ENCODE results near the gene KCNIP2. TPM values are rescaled to one million over a fixed set of nuclear protein-coding genes. Genes with fewer than 3 reads are reported as not detected.

KCNIP2 gene
- total RNA-seq, 1 donor from 2014 or later = 568 TPM

DNA sequence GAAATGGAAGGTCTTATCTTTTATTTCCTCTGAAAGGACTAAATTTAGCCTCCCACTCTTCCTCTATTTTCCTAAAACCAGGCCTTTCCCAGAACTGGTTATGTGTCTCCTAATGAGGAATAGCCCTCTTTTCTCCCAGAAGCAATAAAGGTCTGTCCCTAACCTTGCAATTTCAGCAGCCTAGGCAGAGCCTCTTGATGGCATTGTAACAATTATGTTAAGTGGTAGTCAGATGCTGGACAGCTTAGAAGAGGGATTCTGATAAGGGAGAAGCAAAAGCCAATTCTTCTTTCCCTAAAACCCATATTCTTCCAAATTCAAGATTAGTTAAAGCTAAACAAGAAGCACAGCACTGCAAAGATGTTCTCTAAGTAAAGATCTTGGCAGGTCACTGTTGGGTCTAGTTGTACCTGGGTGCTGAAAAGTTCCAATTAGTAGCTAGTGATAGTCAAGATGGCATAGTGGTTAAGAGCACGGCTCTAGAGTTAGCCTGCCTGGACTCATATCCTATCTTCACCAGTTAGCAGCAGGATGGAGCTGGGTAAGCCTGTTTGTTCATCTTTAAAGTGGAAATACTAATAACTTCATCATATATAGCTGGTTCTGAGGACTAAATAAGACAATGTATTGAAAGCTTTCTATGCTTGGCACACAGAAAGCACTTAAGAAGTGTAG, 14.3 kb upstream of the KCNIP2 start:
- DNase-seq = no peak
- ATAC-seq = peak; percentile 56
- intact Hi-C loops (cut with micrococcal nuclease) = no loop called here

DNA sequence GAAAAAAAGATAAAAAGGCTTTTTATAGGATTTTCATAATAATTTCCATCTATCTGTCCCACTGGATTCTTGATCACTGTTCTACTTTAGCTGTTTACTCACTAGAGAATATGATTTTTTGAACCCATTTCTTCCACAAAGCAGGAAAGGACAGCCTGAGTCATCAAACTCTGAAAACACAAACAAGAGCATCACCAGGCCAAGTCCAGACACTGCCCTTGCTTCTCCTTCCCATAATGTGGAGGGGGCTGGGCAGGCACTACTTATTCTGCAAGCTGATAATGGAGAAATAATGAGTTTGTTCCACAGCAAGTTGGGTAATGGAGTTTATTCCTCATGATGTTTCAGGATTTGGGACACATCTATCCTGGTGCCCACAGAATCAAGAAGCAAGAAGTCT, 13.0 kb upstream of the KCNIP2 start:
- intact Hi-C loops (cut with micrococcal nuclease) = no loop called here
- no peak for DNase-seq

DNA sequence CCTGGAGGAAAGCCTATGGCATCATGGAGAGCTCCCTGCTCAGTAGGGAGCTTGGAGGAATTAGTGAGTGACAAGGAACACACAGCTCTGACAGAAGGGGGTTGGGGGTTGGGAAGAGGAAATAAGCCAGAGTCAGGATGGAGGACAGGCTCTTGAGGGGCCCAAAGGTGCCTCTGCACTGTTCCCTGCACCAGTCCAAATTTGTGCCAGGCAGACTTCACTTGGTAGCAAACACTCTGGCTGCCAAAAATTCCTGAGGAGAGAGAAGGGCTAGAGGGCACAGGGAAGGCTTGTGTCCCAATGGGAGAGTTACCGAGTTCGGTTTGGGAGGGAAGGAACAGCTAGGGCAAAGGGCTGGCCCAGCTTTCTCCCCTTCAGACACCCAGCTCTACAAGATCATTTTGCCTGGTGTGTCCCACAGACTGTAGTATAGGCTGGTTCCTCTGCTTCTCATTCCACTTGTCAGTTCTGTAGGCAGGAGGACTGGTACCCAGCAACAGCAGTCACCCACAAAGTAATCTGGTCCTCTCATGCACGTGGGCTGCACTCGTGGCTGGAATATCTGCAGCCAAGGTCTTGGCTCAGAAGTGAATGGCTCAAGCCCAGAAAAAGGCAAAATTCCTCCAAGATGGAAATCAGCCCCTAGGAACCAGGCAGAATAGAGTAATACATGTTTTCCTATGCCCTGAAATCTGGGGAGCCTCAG, 8.0 kb upstream of the KCNIP2 start:
- intact Hi-C loops (cut with micrococcal nuclease) = no loop called here
- peak; percentile 44 for DNase-seq
- peak; percentile 77 for ATAC-seq

More for the DNA sequence above, 13.0 kb upstream of the KCNIP2 start:
- ATAC-seq = no peak

DNA sequence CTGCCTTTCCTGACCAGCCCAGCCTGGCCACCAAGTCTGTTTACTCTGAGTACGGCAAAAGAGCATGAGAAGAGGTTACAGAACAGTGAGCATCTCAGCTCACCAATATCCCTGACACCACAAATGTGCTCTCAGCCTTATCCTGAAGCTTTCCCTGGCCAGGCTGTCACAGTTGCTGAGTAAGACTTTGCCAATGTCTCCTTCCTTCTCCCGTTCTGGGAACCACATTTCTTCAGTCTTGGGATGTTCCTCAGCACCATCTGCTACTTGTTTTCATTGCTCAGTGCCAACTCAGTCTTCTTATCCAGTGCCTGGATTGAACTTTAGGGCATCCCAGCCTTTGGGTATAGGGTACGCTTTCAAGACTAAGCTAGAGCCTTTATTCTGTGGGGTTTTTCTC, 7.1 kb upstream of the KCNIP2 start:
- intact Hi-C loops (cut with micrococcal nuclease) = no loop called here
- DNase-seq = no peak

DNA sequence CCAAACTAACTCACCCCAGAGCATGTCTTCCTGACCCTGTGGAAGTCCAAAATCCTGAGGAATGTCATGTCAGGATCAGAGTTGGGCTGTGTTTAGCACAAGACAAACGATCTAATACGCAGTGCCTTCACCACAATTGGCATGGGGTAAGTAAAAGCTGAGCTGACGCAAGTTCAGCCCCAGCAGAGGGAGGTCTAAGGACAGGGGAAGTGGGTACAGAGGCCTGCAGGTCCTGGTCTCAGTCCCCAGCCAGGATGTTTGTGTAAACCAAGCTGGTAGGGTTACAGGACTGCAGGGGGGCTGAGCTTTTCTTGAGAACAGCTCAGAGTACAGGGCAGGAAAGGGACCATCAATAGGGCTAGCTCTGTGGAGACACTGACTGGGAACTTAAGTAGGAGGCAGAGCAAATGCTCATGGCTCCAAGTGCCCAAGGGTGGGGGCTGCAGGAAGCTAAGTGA, 5.3 kb upstream of the KCNIP2 start:
- intact Hi-C loops (cut with micrococcal nuclease) = no loop called here
- no peak for ATAC-seq
- DNase-seq = no peak

More for the DNA sequence above, 7.1 kb upstream of the KCNIP2 start:
- ATAC-seq = no peak

DNA sequence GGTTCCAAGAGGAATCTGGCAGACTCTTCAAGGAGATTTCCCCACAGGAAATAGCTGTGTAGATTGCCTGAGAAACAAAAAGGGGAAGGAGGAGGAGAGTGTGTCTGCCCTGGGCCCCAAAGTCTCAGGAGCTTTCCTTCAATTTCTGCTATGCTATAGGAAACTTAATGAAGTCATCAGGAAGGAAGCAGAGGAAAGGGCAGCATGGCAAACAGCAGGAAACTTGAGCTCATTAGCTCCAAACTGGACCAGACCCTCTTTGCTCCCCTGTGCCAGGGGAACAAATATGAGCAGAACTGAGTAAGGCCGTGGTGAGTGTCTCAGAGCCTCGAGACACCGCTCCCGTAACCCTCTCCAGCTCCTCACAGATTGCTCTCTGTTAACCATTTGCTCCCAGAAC, 4.8 kb upstream of the KCNIP2 start:
- intact Hi-C loops (cut with micrococcal nuclease) = no loop called here
- no peak for ATAC-seq
- DNase-seq = no peak

DNA sequence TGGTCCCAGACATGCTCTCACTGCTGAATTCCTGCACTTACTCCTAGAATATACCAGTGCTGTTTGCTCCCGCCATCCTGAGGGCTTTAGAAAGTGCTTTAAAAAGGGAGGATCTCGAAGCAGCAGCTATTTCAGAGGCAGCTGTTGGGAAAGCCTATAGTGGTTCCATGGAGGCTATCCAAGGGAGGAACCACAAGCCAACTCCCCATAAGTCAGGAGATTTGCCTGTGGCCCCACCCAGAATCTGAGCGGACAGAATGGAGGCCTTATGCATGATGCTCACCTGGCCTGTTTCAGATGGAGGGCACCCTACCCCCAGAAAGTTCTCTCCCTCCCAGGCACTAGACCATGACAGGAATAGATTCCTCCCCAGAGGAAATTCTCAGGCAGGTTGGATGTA, 2.3 kb upstream of the KCNIP2 start:
- DNase-seq (no peak), ATAC-seq (no peak)
- intact Hi-C loops (cut with micrococcal nuclease) = no loop called here

DNA sequence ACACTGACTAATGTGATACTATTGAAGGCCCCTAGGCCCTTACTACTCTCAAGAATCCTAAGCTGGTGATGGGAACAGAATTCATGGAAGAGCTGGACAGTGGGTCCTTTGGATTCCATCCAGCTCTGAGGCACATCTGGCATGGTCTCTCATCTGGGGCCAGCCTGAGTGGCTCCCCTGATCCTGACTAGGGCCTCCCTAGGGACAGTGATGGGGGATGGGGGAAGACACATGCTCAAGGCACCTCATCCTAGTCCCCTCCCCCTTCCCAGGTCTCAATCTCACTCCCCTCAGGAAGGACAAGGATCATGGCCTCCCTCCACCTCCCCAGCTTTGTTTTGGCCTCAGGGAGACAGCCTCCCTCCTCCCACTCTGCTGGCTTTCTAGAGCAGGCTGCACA, 1.8 kb downstream of the KCNIP2 start:
- ATAC-seq = no peak
- intact Hi-C loops (cut with micrococcal nuclease) = no loop called here
- no peak for DNase-seq

DNA sequence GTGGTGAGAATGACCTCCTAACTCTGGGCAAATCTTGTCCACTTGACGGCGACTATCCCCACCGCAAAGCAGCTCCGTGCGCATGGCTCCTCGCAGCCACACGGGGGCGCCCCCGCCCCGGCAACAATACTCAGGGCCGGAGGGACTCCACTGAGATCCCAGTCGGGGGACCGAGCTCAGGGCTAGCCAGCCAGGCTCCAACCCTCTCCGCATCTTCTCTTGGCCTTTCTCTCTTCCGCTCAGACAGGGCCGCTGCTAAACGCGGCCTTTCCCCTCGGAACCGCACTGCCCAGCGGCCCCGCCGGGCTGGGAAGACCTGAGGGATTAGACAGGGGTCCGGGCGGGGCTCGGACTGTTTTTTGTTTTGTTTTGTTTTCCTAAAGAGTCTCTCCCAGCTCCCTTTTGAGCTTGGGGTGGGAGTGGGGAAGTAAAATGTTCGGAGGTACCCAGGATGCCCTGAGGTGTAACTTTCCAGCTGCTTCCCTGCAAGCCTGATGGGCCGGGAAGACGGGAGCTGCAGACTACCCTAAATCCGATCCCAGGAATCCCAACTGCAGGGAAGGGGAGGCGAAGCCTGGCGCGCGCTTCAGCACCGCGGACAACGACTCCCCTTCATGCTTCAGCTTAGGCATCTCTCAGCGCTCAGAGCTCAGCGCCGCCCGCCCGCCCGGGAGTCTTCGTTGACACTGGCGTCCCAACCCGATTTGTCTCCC, 2.7 kb downstream of the KCNIP2 start:
- intact Hi-C loops (cut with micrococcal nuclease) = no loop called here
- DNase-seq (peak; percentile 89), ATAC-seq (peak; percentile 83)

DNA sequence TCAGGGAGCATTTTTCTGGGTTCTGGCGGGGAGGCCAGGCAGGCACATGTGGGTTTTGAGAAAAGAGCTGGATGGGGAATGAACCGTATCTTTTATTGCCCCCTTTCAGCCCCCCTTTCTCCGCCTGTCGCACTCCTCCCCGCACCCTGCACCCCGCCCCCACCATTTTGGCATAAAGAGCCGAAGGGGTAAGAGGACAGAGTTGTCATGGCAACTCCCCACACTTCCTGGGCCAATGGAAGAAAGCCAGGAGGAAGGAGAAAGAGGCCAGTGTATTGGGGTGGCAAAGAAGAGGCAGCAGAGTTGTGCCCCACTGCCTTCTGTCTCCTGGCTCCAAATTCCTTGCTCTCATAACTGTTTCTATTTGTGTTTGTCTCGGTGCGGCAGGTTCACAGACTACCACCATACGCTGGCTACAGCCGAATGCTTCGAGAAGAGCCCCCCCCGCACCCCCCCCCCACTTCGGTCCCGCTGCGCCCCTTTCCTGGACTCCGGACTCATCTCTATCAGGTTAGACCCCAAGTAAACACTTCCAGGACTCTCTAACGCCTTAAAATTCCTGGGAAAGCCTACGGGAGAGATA, 3.4 kb downstream of the KCNIP2 start:
- DNase-seq (no peak), ATAC-seq (no peak)
- intact Hi-C loops (cut with micrococcal nuclease) = no loop called here

DNA sequence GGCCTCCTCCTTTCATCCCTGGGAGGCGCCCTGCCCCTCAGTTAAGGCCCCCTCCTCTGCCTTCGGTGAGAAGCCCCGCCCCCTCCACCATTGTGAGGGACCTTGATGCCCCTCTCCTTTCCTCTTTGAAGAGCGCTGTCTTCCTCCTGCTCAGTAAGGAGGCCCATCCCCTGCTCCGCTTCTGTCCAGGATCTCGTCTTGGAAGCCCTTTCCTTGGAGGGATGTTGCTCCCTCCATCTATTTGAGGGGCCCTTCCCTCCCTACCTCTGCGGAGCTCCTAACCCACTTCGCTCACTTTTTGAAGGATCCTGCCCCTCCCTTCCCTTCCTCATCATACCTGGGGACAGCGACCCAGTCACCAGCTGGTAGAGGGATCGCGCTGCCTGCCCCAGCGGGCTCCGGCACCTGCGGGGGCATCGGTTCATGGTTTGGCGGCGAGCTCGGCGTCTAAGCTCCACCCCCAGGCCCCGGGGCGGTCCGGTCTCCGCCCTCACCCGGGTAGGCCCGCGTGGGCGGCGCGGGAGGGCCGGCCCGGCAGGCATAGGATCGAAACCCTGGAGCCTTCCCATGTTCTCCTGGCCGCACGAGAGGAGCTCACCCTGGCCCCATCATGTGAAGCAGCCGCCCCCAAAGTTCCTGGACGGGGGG, 4.1 kb downstream of the KCNIP2 start:
- ATAC-seq = peak; percentile 25

DNA sequence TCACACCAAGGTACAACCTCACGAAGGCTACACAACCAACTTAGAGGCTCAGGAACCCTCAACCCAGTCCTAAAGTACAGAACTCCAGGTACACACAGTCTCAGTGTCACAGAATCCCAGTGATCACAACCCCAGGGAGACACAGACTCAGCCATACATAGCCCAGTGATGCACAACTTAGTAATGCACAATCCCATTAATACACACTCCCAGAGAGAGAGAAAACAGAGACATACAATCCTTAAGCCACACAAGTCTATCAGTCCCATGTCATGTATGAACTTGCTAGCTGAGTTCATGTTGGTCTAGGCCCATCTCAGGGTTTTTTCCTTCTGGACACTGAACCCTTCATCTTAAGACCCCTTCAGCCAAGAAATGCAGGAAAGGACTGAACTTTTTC, 4.6 kb downstream of the KCNIP2 start:
- no peak for ATAC-seq
- intact Hi-C loops (cut with micrococcal nuclease) = loop anchor here (5.0 kb wide), 1 partner anchor 173 kb away; no protein-coding TSS in a partner anchor
- DNase-seq = no peak

More for the DNA sequence above, 4.1 kb downstream of the KCNIP2 start:
- intact Hi-C loops (cut with micrococcal nuclease) = loop anchor here (5.0 kb wide), 1 partner anchor 173 kb away; no protein-coding TSS in a partner anchor
- DNase-seq = peak; percentile 72

DNA sequence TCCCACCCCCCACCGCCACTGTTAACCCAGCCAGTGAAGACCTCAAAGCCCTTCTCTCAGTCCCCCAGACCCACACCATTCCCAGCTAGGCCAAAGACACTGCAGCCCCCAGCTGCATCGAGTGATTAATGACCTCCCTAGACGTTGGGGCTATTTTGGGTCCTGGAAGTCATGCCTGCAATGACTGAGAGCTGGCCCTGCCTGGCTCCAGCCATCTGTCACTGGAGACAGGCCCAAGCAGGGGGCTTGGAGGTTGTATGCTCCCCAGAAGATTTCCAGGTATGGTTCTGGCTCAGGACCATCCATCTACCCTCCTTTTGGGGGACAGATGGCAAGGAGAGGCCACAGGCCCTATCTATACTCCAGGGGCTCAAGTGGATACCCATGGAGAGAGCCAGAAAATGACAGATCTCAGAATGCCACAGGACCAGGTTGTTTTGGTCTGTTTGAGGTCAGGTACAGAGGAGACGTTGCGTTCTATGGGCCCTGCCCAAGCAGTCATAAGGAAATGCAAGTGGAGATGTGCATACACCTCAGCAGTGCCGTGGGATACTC, 5.1 kb downstream of the KCNIP2 start:
- DNase-seq (no peak), ATAC-seq (no peak)
- intact Hi-C loops (cut with micrococcal nuclease) = loop anchor here (5.0 kb wide), 1 partner anchor 174 kb away; no protein-coding TSS in a partner anchor

DNA sequence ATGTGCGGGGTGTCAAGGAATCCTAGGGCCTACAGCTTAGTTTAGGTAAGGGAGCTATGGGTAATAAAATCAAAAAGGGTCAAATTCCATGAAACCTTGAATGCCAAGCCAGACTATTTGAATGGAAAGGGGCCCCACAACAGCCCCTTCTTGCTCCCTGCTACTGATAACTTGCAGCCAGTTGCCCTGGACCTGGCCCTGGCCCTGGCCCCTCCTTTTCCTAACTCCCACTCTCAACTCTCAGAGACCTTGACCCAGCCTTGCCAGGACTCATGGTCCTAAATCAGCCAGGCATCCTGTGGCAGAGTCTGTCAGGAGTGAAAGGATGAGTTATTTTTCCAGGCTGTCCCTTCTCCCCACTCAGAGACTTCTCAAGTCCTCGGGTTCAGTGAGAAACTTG, 5.9 kb downstream of the KCNIP2 start:
- intact Hi-C loops (cut with micrococcal nuclease) = loop anchor here (5.0 kb wide), 1 partner anchor 175 kb away; no protein-coding TSS in a partner anchor
- ATAC-seq (no peak), DNase-seq (no peak)

DNA sequence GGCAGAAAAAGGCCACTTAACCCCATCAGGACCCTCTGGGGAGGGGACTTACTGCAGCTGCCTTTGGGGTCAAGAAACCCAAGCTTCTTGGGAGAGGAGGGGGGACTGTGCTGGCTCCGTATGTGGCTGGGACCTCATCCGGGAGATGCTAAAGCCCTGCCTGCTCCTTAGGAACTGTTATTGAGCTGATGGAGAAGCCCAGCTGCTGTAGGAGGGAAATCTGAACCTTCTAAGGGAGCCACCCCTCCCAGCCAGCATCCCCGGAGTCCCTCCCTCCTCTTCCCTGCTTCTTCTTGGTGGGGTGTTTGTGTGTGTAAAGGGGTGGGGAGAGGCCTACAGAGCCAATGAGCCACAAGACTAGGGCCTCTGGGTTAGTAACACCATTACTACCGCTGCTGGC, 8.2 kb downstream of the KCNIP2 start:
- intact Hi-C loops (cut with micrococcal nuclease) = loop anchor here (5.0 kb wide), 1 partner anchor 177 kb away; no protein-coding TSS in a partner anchor
- DNase-seq (no peak), ATAC-seq (no peak)

DNA sequence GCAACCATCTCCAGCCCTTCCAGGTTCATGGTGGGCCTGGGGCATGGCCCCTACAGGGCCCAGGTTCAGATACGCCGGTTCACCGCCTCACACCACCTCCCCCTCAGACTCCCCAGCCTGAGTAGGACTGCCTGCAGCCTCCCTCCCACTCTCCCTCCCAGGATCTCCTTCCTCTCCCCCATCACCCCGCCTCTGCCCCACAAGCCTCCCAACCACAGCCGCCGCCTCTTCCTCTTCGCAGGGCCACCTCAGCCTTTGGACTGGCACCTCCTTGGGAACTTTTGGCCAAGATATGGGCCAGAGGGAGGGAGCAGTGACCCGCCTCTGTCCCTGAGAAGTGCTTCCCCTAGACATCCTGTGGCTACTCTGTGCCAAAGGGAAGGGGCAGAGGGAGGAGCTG, 9.3 kb downstream of the KCNIP2 start:
- peak; percentile 55 for DNase-seq
- intact Hi-C loops (cut with micrococcal nuclease) = no loop called here
- no peak for ATAC-seq

DNA sequence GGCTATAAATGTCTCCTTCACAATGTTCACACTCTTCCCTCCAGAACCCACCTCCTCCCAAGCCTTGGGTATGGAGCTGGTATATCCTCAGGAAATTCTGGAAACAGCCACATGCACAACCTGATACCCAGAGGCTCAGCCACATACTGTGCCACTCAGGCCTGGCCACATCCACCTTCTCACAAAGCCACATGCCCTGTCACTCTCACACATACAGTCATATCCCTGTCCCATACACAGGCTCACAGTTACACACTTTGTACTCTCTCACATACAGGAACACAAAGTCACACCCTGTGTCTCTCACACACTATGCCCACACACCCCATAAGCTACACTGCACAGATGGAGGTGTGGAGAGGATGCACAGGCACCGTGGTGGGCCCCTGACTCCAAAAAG, 10.1 kb downstream of the KCNIP2 start:
- DNase-seq = no peak

DNA sequence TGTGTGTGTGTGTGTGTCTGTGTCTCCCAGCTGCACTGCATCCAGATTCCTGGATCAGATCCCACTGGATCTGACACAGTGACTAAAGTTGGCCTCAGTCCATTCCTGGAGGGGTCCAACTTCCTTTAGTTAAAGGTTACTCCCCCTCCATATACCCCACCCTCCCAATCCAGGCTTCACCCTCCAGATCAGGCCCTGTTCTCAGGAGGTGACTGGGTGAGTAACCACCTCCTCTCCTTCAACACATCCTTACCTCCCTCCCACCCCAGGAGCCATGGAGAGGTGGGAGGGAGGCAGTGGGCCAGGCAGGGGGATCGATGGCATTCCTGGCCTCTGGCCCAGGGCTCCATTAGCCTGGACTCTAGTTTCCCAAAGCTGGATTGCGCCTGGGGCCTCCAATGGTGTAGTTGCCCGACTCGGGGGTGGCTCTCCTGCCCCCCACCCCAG, 11.3 kb downstream of the KCNIP2 start:
- no peak for ATAC-seq
- intact Hi-C loops (cut with micrococcal nuclease) = no loop called here
- DNase-seq = no peak

More for the DNA sequence above, 10.1 kb downstream of the KCNIP2 start:
- ATAC-seq = no peak
- intact Hi-C loops (cut with micrococcal nuclease) = no loop called here

All from left ventricle myocardium superior (tissue), 1 donor.